Breast epithelium (tissue), 3 donors: Measurements from ENCODE around the gene TNC.

Experiments used
- POLR2A ChIP-seq: fragments of 450-650 bp; IDR thresholded peaks from one replicate; pipeline ENCODE4 v1.6.1; 2016; ENCODE audit warnings: antibody characterized with exemption, mild to moderate bottlenecking, moderate library complexity
- TF ChIP-seq, protein P1 (sequence below), 3 donors: fragments of 450-650 bp; IDR thresholded peaks; one replicate each; pipeline ENCODE4 v1.5.1; 2016 to 2017; ENCODE audit warnings: antibody characterized with exemption in 3 of 3, mild to moderate bottlenecking in 3 of 3, moderate library complexity in 3 of 3

DNA sequence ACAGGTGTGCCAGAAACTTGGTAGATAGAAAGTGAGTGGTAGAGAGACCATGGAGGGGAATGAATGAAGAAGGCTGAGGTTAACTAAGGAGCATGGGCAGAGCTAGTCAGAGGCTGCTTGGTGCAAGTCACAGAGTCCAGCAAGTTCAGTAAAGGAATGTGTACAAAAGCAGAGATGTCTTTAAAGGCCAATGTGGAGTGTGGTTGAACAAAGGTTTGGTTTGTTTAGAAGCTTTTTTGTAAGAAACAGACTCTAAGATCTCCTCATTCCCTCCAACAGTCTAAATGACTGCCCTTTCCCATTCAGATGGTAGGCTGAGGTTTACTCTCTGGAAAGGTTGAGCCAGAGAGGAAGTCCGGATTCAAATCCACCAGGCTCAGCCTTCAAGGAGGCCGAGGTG lies 84.2 kb downstream of the TNC start:
- TF ChIP-seq, protein P1, sequence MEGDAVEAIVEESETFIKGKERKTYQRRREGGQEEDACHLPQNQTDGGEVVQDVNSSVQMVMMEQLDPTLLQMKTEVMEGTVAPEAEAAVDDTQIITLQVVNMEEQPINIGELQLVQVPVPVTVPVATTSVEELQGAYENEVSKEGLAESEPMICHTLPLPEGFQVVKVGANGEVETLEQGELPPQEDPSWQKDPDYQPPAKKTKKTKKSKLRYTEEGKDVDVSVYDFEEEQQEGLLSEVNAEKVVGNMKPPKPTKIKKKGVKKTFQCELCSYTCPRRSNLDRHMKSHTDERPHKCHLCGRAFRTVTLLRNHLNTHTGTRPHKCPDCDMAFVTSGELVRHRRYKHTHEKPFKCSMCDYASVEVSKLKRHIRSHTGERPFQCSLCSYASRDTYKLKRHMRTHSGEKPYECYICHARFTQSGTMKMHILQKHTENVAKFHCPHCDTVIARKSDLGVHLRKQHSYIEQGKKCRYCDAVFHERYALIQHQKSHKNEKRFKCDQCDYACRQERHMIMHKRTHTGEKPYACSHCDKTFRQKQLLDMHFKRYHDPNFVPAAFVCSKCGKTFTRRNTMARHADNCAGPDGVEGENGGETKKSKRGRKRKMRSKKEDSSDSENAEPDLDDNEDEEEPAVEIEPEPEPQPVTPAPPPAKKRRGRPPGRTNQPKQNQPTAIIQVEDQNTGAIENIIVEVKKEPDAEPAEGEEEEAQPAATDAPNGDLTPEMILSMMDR (IDR thresholded peaks at IDR 0.05): no peak
- no peak for TF ChIP-seq POLR2A
